Measurements from ENCODE around the gene F2R.
"Not testable (repeated sequence)": the region's sequence is repeated elsewhere in the genome, so short reads cannot be mapped to it uniquely, and the experiment has no call there.

F2R gene

GRCh38 chr5:76755779-76756637, 40.1 kb downstream of the F2R start:
- no peak for DNase-seq (ENCODE audit: low read depth)

- DNase-seq (ENCODE audit: low read depth): no peak
These were observed 41.1 kb downstream of the F2R start for GRCh38 chr5:76757049-76757448.

GRCh38 chr5:76761118-76761517, 45.2 kb downstream of the F2R start:
- DNase-seq (ENCODE audit: low read depth): not testable (repeated sequence)

GRCh38 chr5:76762484-76762883, 46.6 kb downstream of the F2R start:
- DNase-seq (ENCODE audit: low read depth): no peak

- no peak for DNase-seq (ENCODE audit: low read depth)
These were observed 47.2 kb downstream of the F2R start for GRCh38 chr5:76763136-76763535.

- DNase-seq (ENCODE audit: low read depth): no peak
These were observed 48.4 kb downstream of the F2R start for GRCh38 chr5:76764374-76764773.

GRCh38 chr5:76765249-76765648, 49.3 kb downstream of the F2R start:
- DNase-seq (ENCODE audit: low read depth): peak; percentile 82

- no peak for DNase-seq (ENCODE audit: low read depth)
These were observed 50.8 kb downstream of the F2R start for GRCh38 chr5:76766746-76767145.

GRCh38 chr5:76771041-76771440, 55.1 kb downstream of the F2R start:
- DNase-seq (ENCODE audit: low read depth): not testable (repeated sequence)

- DNase-seq (ENCODE audit: low read depth): no peak
These were observed 55.9 kb downstream of the F2R start for GRCh38 chr5:76771705-76772405.

GRCh38 chr5:76775921-76776320, 60.0 kb downstream of the F2R start:
- no peak for DNase-seq (ENCODE audit: low read depth)

GRCh38 chr5:76776391-76776790, 60.5 kb downstream of the F2R start:
- DNase-seq (ENCODE audit: low read depth): no peak

GRCh38 chr5:76780616-76781015, 64.7 kb downstream of the F2R start:
- DNase-seq (ENCODE audit: low read depth): not testable (repeated sequence)

- DNase-seq (ENCODE audit: low read depth): no peak
These were observed 65.8 kb downstream of the F2R start for GRCh38 chr5:76781775-76782174.

GRCh38 chr5:76782444-76782843, 66.5 kb downstream of the F2R start:
- no peak for DNase-seq (ENCODE audit: low read depth)

Measured in HS-5 (cell line).